Esophagus muscularis mucosa (tissue), 3 donors: ENCODE results near the gene TPSAB1.

Experiments used
- POLR2A ChIP-seq: fragments of 450-650 bp; IDR thresholded peaks from one replicate; pipeline ENCODE4 v1.6.1; 2017; ENCODE audit warnings: antibody characterized with exemption, moderate library complexity, mild to moderate bottlenecking, low read depth
- TF ChIP-seq, protein P1 (sequence below), 3 experiments: fragments of 200-600 bp in 2 of 3; fragments of 450-650 bp in 1 of 3; sonication (generic) in 2 of 3; IDR thresholded peaks; one replicate each; pipeline ENCODE4 v1.5.1; 2017 to 2019; ENCODE audit warnings: antibody characterized with exemption in 3 of 3, mild to moderate bottlenecking in 2 of 3, moderate library complexity in 1 of 3

DNA sequence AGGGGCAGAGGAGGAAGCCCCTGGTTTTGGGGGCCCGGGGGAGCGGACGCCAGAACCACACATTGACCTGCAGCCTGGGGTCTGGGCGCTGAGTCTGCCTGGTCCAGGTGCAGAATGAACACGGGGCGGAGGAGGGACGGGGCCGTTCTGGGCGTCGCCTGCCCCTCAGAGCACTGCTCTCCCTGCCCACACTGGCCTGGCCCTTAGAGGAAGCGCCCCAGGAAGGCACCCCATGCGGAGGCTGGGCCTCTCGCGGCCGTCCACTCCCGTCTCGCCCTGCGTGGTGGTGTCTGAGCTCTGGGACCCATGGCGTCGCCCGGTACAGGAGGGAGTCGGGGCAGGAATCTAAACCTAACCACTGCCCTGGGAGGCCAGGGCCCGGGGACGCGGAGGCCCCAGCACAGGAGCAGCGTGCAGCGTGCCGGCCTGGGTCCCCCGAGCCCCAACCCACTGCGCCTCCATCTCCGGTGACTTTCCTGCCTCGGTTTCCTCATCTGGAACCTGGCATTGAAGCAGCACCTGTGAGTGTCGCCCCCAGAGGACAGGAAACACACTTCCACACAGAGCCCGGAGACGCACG, 19.7 kb downstream of the TPSAB1 start:
- TF ChIP-seq, protein P1, sequence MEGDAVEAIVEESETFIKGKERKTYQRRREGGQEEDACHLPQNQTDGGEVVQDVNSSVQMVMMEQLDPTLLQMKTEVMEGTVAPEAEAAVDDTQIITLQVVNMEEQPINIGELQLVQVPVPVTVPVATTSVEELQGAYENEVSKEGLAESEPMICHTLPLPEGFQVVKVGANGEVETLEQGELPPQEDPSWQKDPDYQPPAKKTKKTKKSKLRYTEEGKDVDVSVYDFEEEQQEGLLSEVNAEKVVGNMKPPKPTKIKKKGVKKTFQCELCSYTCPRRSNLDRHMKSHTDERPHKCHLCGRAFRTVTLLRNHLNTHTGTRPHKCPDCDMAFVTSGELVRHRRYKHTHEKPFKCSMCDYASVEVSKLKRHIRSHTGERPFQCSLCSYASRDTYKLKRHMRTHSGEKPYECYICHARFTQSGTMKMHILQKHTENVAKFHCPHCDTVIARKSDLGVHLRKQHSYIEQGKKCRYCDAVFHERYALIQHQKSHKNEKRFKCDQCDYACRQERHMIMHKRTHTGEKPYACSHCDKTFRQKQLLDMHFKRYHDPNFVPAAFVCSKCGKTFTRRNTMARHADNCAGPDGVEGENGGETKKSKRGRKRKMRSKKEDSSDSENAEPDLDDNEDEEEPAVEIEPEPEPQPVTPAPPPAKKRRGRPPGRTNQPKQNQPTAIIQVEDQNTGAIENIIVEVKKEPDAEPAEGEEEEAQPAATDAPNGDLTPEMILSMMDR (IDR thresholded peaks at IDR 0.05) = no peak
- no peak for TF ChIP-seq POLR2A
